GM13977 (cell line): ENCODE results near the gene OSBPL9.

Source experiments
- DNase-seq: peaks from one replicate; pipeline ENCODE4 v3.0.0; 2012; ENCODE audit warnings: low spot score
- CTCF ChIP-seq: IDR thresholded peaks from 2 replicates; pipeline ENCODE4 v1.5.1; 2012; ENCODE audit warnings: mild to moderate bottlenecking, control low read depth; ENCODE audit not compliant: insufficient read depth; ENCODE audit errors: extremely low read depth, missing control alignments
- in situ Hi-C: fragments of 300-500 bp; cut with MboI; formaldehyde crosslinking; loops from one replicate; pipeline ENCODE4 v1.12.0; 2022; ENCODE audit warnings: low sequenced_read_pairs, low pct_unique_long_range_greater_than_20kb, mixed read lengths, inconsistent platforms; ENCODE audit not compliant: unreplicated experiment

Gene OSBPL9

GRCh38 chr1:51752073-51752948, 135.4 kb downstream of the OSBPL9 start:
- no peak for TF ChIP-seq CTCF
- no peak for DNase-seq
- in situ Hi-C loops, result no loop called here

- in situ Hi-C loops, result no loop called here
- DNase-seq, result no peak
- no peak for TF ChIP-seq CTCF
These were observed 137.1 kb downstream of the OSBPL9 start for GRCh38 chr1:51753969-51754368.

- no peak for TF ChIP-seq CTCF
- no peak for DNase-seq
- in situ Hi-C loops, result no loop called here
These were observed 137.8 kb downstream of the OSBPL9 start for GRCh38 chr1:51754666-51755065.

- no peak for TF ChIP-seq CTCF
- in situ Hi-C loops, result no loop called here
These were observed 138.5 kb downstream of the OSBPL9 start for GRCh38 chr1:51755437-51755836.

GRCh38 chr1:51756290-51756689, 139.4 kb downstream of the OSBPL9 start:
- in situ Hi-C loops, result no loop called here
- no peak for TF ChIP-seq CTCF
- DNase-seq, result no peak

More at GRCh38 chr1:51755437-51755836, 138.5 kb downstream of the OSBPL9 start:
- no peak for DNase-seq

- TF ChIP-seq CTCF, result no peak
- no peak for DNase-seq
- in situ Hi-C loops, result no loop called here
These were observed 141.4 kb downstream of the OSBPL9 start for GRCh38 chr1:51758310-51758709.

- no peak for DNase-seq
- TF ChIP-seq CTCF, result no peak
- in situ Hi-C loops, result no loop called here
These were observed 144.0 kb downstream of the OSBPL9 start for GRCh38 chr1:51760872-51761271.
